H9 (cell line): Measurements from ENCODE around the gene PXK. TPM values are rescaled to one million over a fixed set of nuclear protein-coding genes. Genes with fewer than 3 reads are reported as not detected.

Experiments used
- DNase-seq: peaks from one replicate; pipeline ENCODE4 v3.0.0-alpha.2; 2017
- H2AFZ ChIP-seq: one replicate; pipeline ENCODE4 v1.6.1; 2013; ENCODE audit warnings: mild to moderate bottlenecking, low read length, control low read depth, moderate library complexity
- H2AK5ac ChIP-seq: 2 replicates; pipeline ENCODE4 v1.6.1; 2013; ENCODE audit warnings: low read length, control low read depth, mixed read lengths; ENCODE audit not compliant: insufficient read length
- H2BK120ac ChIP-seq: one replicate; pipeline ENCODE4 v1.6.1; 2013; ENCODE audit warnings: low read depth, mild to moderate bottlenecking, low read length, control low read depth, inconsistent platforms; ENCODE audit not compliant: poor library complexity, severe bottlenecking
- H2BK12ac ChIP-seq: 2 replicates; pipeline ENCODE4 v1.6.1; 2013; ENCODE audit warnings: low read length, control low read depth, mixed read lengths, low read depth; ENCODE audit not compliant: insufficient read length
- H2BK15ac ChIP-seq: 2 replicates; pipeline ENCODE4 v1.6.1; 2013; ENCODE audit warnings: low read depth, low read length, control low read depth
- H2BK20ac ChIP-seq: one replicate; pipeline ENCODE4 v1.6.1; 2013; ENCODE audit warnings: low read depth, mild to moderate bottlenecking, low read length, control low read depth, inconsistent platforms; ENCODE audit not compliant: poor library complexity, severe bottlenecking
- H2BK5ac ChIP-seq: 2 replicates; pipeline ENCODE4 v1.6.1; 2013; ENCODE audit warnings: low read length, control low read depth, mixed read lengths; ENCODE audit not compliant: insufficient read length
- H3K14ac ChIP-seq: 2 replicates; pipeline ENCODE4 v1.6.1; 2013; ENCODE audit warnings: low read length, control low read depth; ENCODE audit not compliant: insufficient read depth
- H3K18ac ChIP-seq: 2 replicates; pipeline ENCODE4 v1.6.1; 2013; ENCODE audit warnings: low read depth, mild to moderate bottlenecking, mixed read lengths, low read length, control low read depth; ENCODE audit not compliant: insufficient read length
- H3K23ac ChIP-seq: 2 replicates; pipeline ENCODE4 v1.6.1; 2013; ENCODE audit warnings: low read length, control low read depth, mixed read lengths, low read depth; ENCODE audit not compliant: insufficient read length
- H3K23me2 ChIP-seq: 2 replicates; pipeline ENCODE4 v1.6.1; 2013; ENCODE audit warnings: low read depth, mild to moderate bottlenecking, mixed read lengths, low read length, control low read depth; ENCODE audit not compliant: insufficient read length, poor library complexity, severe bottlenecking
- H3K27ac ChIP-seq: 2 replicates; pipeline ENCODE4 v1.5.1; 2013; ENCODE audit warnings: low read length, control low read depth, mixed read lengths, low read depth; ENCODE audit not compliant: insufficient read length
- H3K27me3 ChIP-seq: 2 replicates; pipeline ENCODE4 v1.6.1; 2013; ENCODE audit warnings: low read length, control low read depth, inconsistent platforms; ENCODE audit not compliant: insufficient read depth
- H3K4ac ChIP-seq: 2 replicates; pipeline ENCODE4 v1.6.1; 2013; ENCODE audit warnings: low read depth, mild to moderate bottlenecking, control low read depth, inconsistent platforms, low read length, moderate library complexity
- H3K4me1 ChIP-seq: 2 replicates; pipeline ENCODE4 v1.6.1; 2013; ENCODE audit warnings: low read length, control low read depth, inconsistent platforms; ENCODE audit not compliant: insufficient read depth
- H3K4me2 ChIP-seq: 2 replicates; pipeline ENCODE4 v1.6.1; 2013; ENCODE audit warnings: low read length, control low read depth, mixed read lengths; ENCODE audit not compliant: insufficient read length, insufficient read depth
- H3K56ac ChIP-seq: 2 replicates; pipeline ENCODE4 v1.6.1; 2013; ENCODE audit warnings: low read depth, mild to moderate bottlenecking, mixed read lengths, low read length, control low read depth; ENCODE audit not compliant: insufficient read length
- H3K79me1 ChIP-seq: 2 replicates; pipeline ENCODE4 v1.6.1; 2013; ENCODE audit warnings: low read depth, mild to moderate bottlenecking, moderate library complexity, low read length, control low read depth, inconsistent platforms; ENCODE audit not compliant: insufficient read depth, poor library complexity, severe bottlenecking
- H3K79me2 ChIP-seq: 2 replicates; pipeline ENCODE4 v1.6.1; 2013; ENCODE audit warnings: low read length, control low read depth, inconsistent platforms; ENCODE audit not compliant: insufficient read depth
- H3K9ac ChIP-seq: 2 replicates; pipeline ENCODE4 v1.6.1; 2013; ENCODE audit warnings: low read length, control low read depth, mixed read lengths; ENCODE audit not compliant: insufficient read length; ENCODE audit errors: extremely low read depth
- H3K9me3 ChIP-seq: one replicate; pipeline ENCODE4 v1.6.1; 2013; ENCODE audit warnings: low read depth, low read length, inconsistent platforms; ENCODE audit not compliant: control insufficient read depth
- H3T11ph ChIP-seq: one replicate; pipeline ENCODE4 v1.6.1; 2013; ENCODE audit warnings: mild to moderate bottlenecking, low read length, control low read depth, inconsistent platforms
- H4K20me1 ChIP-seq: one replicate; pipeline ENCODE4 v1.6.1; 2013; ENCODE audit not compliant: control insufficient read depth, insufficient read length, insufficient read depth
- H4K5ac ChIP-seq: 2 replicates; pipeline ENCODE4 v1.6.1; 2013; ENCODE audit warnings: low read depth, mild to moderate bottlenecking, mixed read lengths, low read length, control low read depth; ENCODE audit not compliant: insufficient read length
- H4K8ac ChIP-seq: replicated peaks from 2 replicates; pipeline ENCODE4 v1.6.1; 2013; ENCODE audit warnings: low read length, control low read depth, mixed read lengths, low read depth; ENCODE audit not compliant: insufficient read length
- H4K91ac ChIP-seq: 2 replicates; pipeline ENCODE4 v1.6.1; 2013; ENCODE audit warnings: low read depth, mild to moderate bottlenecking, moderate library complexity, mixed read lengths, low read length, control low read depth; ENCODE audit not compliant: insufficient read length
- H3K27ac Mint-ChIP-seq, 3 experiments: 2 replicates in 2 of 3; 3 replicates in 1 of 3; pipeline ENCODE4 v1.8.0; 2020 to 2021; ENCODE audit warnings: mixed read lengths in 3 of 3, mild to moderate bottlenecking in 1 of 3, moderate library complexity in 1 of 3
- H3K27me3 Mint-ChIP-seq: 2 replicates; pipeline ENCODE4 v1.8.0; 2021; ENCODE audit warnings: low read depth, mild to moderate bottlenecking, moderate library complexity, mixed read lengths
- H3K36me3 Mint-ChIP-seq, 3 experiments: 2 replicates in 2 of 3; 3 replicates in 1 of 3; pipeline ENCODE4 v1.8.0; 2020 to 2021; ENCODE audit warnings: low read depth in 3 of 3, mixed read lengths in 3 of 3; ENCODE audit not compliant: insufficient read depth in 1 of 3
- H3K4me1 Mint-ChIP-seq, 2 experiments: 2 replicates each; pipeline ENCODE4 v1.8.0; 2020; ENCODE audit warnings: mixed read lengths in 2 of 2
- H3K4me3 Mint-ChIP-seq, 2 experiments: 2 replicates in 1 of 2; 3 replicates in 1 of 2; pipeline ENCODE4 v1.8.0; 2020 to 2021; ENCODE audit warnings: mild to moderate bottlenecking in 2 of 2, mixed read lengths in 2 of 2, moderate library complexity in 1 of 2
- H3K9me3 Mint-ChIP-seq, 2 experiments: 2 replicates in 1 of 2; 3 replicates in 1 of 2; pipeline ENCODE4 v1.8.0; 2020; ENCODE audit warnings: mild to moderate bottlenecking in 2 of 2, mixed read lengths in 2 of 2, moderate library complexity in 1 of 2
- CTCF ChIP-seq: fragments of 200-600 bp; sonication (generic); conservative IDR thresholded peaks from 3 replicates; pipeline ENCODE4 v1.8.0; 2021; ENCODE audit warnings: antibody characterized with exemption, mild to moderate bottlenecking
- WGBS: extraction: QIAGEN DNeasy Blood & Tissue Kit; methylation state at CpG from one replicate; pipeline ENCODE4 v1.1.7; 2013; ENCODE audit warnings: missing lambda C conversion rate, low lambda C conversion rate, mixed read lengths; ENCODE audit not compliant: insufficient read length; ENCODE audit errors: extremely low coverage; 5-methylcytosine and 5-hydroxymethylcytosine counted together
- total RNA-seq: library from RNA; stranded (reverse); gene quantifications from 2 replicates; pipeline ENCODE4 v1.2.1, GENCODE V29; 2021

PXK gene
- total RNA-seq, 1 experiment from 2014 or later: 3.3 TPM

DNA sequence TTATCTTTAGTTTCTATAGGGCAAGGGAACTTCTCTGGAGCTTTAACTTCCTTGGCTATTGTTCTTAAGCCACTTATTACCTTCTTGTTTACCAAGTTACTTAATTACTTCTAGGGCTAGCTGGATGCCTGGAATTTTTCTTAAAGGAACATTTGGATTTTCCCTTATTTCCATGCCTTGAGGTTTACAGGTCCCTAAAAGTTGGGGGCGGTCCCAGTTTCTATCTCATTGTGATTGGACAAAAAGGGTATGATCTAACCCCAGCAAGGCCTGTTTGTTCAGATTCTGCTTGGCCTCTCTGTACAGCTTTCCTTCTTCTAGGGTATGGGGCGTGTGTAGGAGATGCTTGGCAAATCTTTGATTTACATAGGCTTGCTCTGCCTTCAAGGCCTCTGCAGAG, 83.5 kb downstream of the PXK start:
- WGBS: no CpG with 5 or more reads among the region's 2 CpGs
- Histone ChIP-seq H4K8ac (no peak overlapping the region), H3K9ac (no peak overlapping the region), H3T11ph (no peak overlapping the region), H4K5ac (no peak overlapping the region), H3K18ac (no peak overlapping the region), H2AFZ (no peak overlapping the region), H2BK20ac (no peak overlapping the region), H3K56ac (no peak overlapping the region), H2BK5ac (no peak overlapping the region), H3K27ac (no peak overlapping the region), H4K20me1 (no peaks in the 10 kb centered on the region), H3K9me3 (no peaks in the 10 kb centered on the region), H3K79me1 (no peaks in the 10 kb centered on the region), H3K23ac (no peak overlapping the region), H2BK15ac (no peak overlapping the region), H2BK12ac (no peak overlapping the region), H2AK5ac (no peak overlapping the region), H4K91ac (no peak overlapping the region), H3K14ac (no peak overlapping the region), H3K4ac (no peak overlapping the region), H3K23me2 (no peaks in the 10 kb centered on the region), H3K4me1 (no peaks in the 10 kb centered on the region), H3K27me3 (no peaks in the 10 kb centered on the region), H3K79me2 (no peaks in the 10 kb centered on the region), H2BK120ac (no peak overlapping the region), H3K4me2 (no peak overlapping the region)
- H3K27ac Mint-ChIP-seq: peak overlapping the region in 2 of 3 experiments; percentile 6 to 15; a peak in 1 of 7 replicates
- H3K36me3 Mint-ChIP-seq: no peaks in the 10 kb centered on the region
- no peaks in the 10 kb centered on the region for H3K9me3 Mint-ChIP-seq
- DNase-seq: no peak
- peaks cover 18 to 29% of the 10 kb centered on the region in 2 experiments for H3K4me1 Mint-ChIP-seq
- H3K27me3 Mint-ChIP-seq: 0 out of 2 replicates have a peak, but pooled peaks cover under 1% of the 10 kb centered on the region
- no peak for TF ChIP-seq CTCF
- no peak overlapping the region for H3K4me3 Mint-ChIP-seq
